Measurements from ENCODE around the gene PPP3CA. TPM values are rescaled to one million over a fixed set of nuclear protein-coding genes. Genes with fewer than 3 reads are reported as not detected.

Gene PPP3CA
- total and polyA plus RNA-seq, 2 of the 13 experiments (the other 11 are each of a cell fraction or from before 2014, with no cell fraction given), result 4.8 to 13.2 TPM

- TF ChIP-seq ZNF142 (CRISPR knock-in tag; IDR thresholded peaks at IDR 0.05) (no peak), CTCF (CRISPR knock-in tag; IDR thresholded peaks at IDR 0.05) (no peak), PREB (CRISPR knock-in tag; IDR thresholded peaks at IDR 0.05) (no peak), NCOA1 (CRISPR knock-in tag; IDR thresholded peaks at IDR 0.05) (no peak), ZBTB3 (CRISPR knock-in tag; IDR thresholded peaks at IDR 0.05; ENCODE audit: borderline replicate concordance, low read depth) (no peak), PPARG (CRISPR knock-in tag; conservative IDR thresholded peaks at IDR 0.05) (no peak), MBNL3 (CRISPR knock-in tag; conservative IDR thresholded peaks at IDR 0.05) (no peak), TEF (CRISPR knock-in tag; IDR thresholded peaks at IDR 0.05) (no peak), ZNF747 (CRISPR knock-in tag; IDR thresholded peaks at IDR 0.05; ENCODE audit: borderline replicate concordance) (0 out of 2 replicates have a peak, but pooled peaks have one; percentile 44), RBFOX2 (IDR thresholded peaks at IDR 0.05; ENCODE audit: low read depth, low read length) (no peak; the same call in 1 of the 2 replicates), ZNF124 (CRISPR knock-in tag; IDR thresholded peaks at IDR 0.05) (no peak), MAFG (CRISPR knock-in tag; IDR thresholded peaks at IDR 0.05) (0 out of 2 replicates have a peak, but pooled peaks have one; percentile 15), THAP9 (CRISPR knock-in tag; IDR thresholded peaks at IDR 0.05; ENCODE audit: borderline replicate concordance) (no peak), ZNF180 (CRISPR knock-in tag; IDR thresholded peaks at IDR 0.05; ENCODE audit: borderline replicate concordance, low read depth) (no peak), KDM5A (IDR thresholded peaks at IDR 0.05; ENCODE audit: borderline replicate concordance, low read length) (no peak)
Observed at GRCh38 chr4:101346351-101347266, 717 bp downstream of the PPP3CA start (continued).
